Fibroblast of skin of right biceps (primary cell): ENCODE data around the gene MVP.
"Not testable (repeated sequence)": the region's sequence is repeated elsewhere in the genome, so short reads cannot be mapped to it uniquely, and the experiment has no call there.

Experiments used
- DNase-seq: peaks from one replicate; pipeline ENCODE4 v3.0.0-alpha.2; 2013

MVP gene

GRCh38 chr16:29844575-29845331, 24.5 kb downstream of the MVP start:
- DNase-seq: no peak

- DNase-seq: no peak
Measured at GRCh38 chr16:29845656-29846055, 25.4 kb downstream of the MVP start.

DNA sequence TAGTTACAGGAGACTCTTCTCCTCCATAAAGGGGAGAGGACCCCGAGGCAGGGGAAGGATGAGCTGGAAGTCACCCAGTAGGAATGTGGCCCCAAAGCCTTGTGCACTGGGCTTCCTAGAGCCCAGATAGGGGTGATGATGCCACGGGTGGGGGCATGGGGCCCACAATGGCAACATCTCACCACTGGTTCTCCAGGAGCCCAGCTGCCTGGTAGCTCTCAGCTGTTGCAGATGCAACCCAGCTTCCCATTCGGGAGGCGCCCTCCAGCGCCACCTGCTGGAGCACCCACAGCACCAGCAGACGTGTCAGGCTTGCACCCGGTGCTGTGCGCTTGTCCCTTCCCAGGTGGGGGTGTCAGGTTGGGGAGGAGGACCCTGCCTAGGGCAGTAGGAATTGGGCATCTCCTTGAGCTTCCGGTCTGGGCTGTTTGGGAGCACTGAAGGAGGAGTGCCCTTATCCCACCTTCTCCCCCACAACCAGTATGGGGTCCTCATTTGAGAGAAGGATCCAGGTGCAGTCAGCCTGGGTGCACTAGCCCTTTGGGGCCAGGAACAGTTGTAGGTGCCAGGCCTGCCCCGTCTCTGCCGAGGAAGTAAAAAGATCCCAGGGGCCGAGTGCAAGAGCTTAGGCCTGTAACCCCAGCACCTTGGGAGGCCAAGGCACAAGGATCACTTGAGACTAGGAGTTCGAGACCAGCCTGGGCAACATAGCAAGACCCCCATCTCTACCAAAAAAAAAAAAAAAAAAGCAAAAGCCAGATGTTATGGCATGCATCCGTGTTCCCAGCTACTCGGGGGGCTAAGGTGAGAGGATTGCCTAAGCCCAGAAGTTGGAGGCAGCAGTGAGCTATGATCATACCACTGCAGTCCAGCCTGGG, 28.4 kb downstream of the MVP start:
- peak; percentile 54 for DNase-seq

DNA sequence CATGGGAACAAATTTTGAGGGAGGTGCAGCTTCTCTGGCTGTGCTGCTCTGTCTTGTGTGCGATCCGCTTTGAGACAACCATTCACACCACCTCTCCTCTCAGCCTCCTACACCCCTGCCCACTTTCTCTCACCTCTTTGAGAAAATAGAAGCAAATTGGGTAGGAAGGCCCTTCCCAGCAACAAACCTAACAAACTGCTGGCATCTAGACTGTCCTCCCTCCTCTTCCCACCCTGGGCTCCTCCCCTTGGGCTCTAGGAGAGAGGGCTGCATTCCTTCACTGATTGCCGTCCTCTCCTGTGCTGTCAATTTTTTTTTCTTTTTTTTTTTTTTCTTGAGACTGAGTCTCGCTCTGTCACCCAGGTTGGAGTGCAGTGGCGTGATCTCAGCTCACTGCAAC, 29.2 kb downstream of the MVP start:
- peak; percentile 16 for DNase-seq

DNA sequence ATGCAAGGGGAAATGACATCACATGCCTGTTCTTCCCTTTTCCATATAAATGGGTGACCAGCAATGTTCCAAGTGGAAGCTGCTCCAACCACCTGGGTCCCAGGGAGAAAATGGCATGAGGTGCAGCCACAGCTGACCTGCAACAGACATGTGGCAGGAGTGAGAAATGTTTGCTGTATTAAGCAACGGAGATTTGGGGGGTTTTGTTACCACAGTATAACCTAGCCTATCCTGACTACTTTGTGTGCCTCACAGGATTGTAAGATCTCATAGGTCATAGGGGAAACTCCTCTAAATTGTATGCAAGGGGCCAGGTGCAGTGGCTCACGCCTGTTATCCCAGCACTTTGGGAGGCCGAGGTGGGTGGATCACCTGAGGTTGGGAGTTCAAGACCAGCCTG, 30.7 kb downstream of the MVP start:
- no peak for DNase-seq

GRCh38 chr16:29852654-29853053, 32.4 kb downstream of the MVP start:
- peak; percentile 79 for DNase-seq

- DNase-seq: no peak
Measured at GRCh38 chr16:29854520-29855100, 34.3 kb downstream of the MVP start.

GRCh38 chr16:29857133-29857760, 37.0 kb downstream of the MVP start:
- peak; percentile 28 for DNase-seq

GRCh38 chr16:29858149-29858849, 38.0 kb downstream of the MVP start:
- no peak for DNase-seq

GRCh38 chr16:29858974-29859373, 38.7 kb downstream of the MVP start:
- DNase-seq: no peak

DNA sequence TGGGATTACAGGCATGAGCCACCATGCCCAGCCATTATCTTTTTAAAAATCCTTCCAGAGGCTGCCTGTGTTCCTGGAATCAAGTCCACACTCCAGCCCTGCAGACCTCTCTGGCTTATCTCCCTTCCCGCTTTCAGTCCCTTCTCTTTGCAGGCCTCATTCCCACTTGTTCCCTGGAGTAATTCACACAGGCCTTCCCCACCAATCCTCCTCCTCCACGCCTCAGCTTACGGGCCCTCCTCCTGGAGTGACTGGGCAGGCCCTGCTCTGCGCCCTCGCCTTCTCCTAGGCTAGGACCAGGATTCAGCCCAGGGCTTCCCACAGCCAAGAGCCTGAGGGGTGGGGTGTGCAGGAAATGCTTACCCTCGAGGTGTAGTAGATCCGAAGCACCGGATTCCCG, 40.0 kb downstream of the MVP start:
- no peak for DNase-seq

DNA sequence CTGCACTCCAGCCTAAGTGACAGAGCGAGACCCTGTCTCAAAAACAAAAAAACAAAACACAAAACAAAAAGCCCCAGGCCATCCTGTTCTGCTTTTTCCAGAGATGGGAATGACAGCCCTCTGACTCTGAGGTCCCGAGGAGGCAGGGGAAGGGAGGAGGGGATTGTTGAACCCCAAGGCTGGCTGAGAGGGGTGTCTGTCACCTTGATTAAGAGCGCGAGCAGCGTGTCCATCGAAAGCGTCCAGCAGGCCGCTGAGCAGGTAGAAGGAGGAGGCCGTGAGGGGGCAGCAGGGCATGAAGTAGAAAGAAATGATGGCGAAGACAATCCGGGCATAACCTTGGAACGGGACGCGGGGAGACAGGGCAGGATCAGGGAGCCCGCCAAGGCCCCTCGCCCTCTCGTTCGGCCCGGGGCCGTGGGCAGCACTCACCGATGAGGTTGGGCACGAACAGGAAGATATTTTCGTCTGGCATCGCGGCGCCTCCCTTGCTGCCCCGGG, 42.2 kb downstream of the MVP start:
- DNase-seq: peak; percentile 13

DNA sequence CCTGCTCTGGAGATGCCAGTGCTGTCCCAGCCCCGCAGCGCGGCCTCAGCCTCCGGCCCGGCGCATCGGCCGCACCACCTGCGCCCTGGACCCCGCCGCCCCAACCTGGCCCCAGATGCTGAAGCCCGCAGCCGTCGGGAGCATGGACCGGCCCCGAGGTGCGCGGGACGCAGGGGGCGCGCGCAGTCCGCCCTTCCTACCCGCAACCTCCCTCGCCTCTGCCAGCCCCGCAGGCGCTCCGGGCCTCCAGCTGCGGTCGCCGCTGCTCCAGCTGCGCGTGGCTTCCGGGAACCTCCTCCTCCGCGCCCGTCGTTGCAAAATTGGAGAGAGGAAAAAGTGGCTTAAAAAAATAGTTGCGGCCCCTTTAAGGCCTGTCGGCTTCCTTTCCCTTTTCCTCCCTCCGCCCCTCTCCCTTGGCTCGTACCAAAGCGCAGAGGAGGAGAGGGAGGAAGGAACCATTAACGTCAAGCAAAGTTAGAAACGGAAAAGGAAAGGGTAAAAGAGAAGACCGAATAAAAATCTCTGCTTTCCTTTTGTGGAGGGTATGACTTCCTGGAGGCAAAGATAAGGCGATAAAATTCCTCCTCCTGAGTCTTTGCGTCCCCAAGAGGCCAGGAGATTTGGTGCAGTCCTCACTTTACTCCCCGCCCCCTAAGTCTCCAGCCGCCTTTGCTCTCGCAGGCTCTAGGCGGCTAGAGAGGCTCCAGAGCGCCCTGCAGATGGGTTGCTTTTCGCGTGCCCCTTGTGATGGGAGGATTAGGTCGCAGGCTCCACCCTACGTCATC, 42.8 kb downstream of the MVP start, which contains the start of gene CDIPT:
Gene CDIPT (minus strand): TSS at position 343 of the 785 bp plus-strand sequence. CDS start 369 bp downstream, outside the sequence.
- peak; percentile 97 for DNase-seq

DNA sequence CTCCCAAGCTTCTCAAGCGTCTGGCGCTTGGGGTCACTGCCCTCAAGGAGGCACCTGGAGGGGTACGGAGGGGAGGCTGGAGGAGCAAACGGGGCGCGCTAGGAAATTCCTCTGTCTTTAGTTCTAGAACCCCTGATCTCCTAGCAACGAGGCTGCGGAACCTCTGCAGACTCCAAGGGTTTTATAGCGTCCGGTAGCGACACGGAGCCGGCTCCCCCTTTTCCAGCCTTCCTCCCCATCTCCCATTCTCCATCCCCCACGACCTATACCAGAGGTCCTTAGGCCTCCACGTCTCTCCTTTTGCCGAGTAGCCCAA, 43.4 kb downstream of the MVP start:
- DNase-seq: no peak

DNA sequence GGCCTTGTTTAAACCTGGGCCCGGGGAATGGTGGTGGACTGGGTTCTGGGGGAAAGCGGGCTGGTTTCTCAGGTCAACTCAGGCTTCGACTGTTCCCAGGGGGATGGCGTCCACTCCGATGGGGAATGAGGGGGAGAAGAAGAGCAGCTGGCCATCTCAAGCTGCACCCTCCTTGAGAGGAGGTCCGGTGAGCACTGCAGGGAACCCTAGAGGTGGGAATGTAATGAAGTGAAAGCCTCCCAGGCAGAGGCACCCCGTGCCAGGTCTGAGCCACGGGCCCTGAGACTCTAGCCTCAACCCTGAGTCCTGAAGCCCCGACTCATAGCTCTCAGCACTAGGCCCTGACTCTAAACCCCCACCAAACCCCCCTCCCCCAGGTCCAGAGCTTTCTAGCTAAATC, 43.9 kb downstream of the MVP start:
- DNase-seq: no peak

DNA sequence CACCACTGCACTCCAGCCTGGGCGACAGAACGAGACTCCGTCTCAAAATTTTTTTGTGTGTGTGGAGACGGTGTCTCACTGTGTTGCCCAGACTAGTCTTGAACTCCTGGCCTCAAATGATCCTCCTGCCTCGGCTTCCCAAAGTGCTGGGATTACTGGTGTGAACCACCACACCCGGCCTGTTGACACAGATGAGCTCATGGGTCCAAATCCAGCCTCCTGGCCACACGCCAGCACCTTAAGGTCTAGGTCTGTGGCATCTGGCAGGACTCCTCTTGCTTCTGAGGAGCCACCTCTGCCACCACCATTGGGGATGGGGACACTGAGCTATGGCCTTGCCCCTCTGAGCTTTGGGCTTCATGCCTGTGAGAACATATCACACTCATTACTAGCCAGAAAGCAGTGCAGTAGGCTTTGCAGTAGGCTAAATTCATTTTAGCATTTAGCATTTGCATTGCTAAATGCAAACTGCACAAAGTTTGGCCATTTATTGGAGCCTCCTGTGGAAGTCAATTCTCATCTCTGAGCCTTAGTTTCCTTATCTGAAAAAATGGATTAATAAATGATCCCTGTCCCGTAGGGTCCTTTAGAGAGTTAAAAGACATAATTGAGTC, 48.2 kb downstream of the MVP start:
- no peak for DNase-seq

DNA sequence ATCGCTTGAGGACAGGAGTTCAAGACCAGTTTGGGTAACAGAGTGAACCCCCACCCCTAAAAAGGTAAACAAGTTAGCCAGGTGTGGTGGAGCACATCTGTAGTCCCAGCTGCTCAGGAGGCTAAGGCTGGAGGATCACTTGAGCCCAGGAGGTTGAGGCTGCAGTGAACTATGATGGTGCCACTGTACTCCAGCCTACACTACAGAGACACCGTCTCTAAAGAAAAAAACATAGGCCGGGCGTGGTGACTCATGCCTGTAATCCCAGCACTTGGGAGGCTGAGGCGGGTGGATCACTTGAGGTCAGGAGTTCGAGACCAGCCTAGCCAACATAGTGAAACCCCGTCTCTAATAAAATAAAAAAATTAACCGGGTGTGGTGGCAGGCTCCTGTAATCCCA, 48.8 kb downstream of the MVP start:
- not testable (repeated sequence) for DNase-seq

GRCh38 chr16:29871822-29872546, 51.7 kb downstream of the MVP start:
- no peak for DNase-seq

GRCh38 chr16:29873319-29873718, 53.1 kb downstream of the MVP start:
- no peak for DNase-seq

- DNase-seq: no peak
Measured at GRCh38 chr16:29875206-29875605, 54.9 kb downstream of the MVP start.

GRCh38 chr16:29876217-29876593, 55.9 kb downstream of the MVP start:
- no peak for DNase-seq
